ENCODE results near the gene MAD1L1.
"Not testable (repeated sequence)": the region's sequence is repeated elsewhere in the genome, so short reads cannot be mapped to it uniquely, and the experiment has no call there.

Gene MAD1L1

GRCh38 chr7:1888425-1888824, 344.3 kb downstream of the MAD1L1 start:
- DNase-seq = no peak

GRCh38 chr7:1887251-1887650, 345.5 kb downstream of the MAD1L1 start:
- no peak for DNase-seq

- no peak for DNase-seq
Observed at GRCh38 chr7:1886361-1887064, 346.2 kb downstream of the MAD1L1 start.

GRCh38 chr7:1885465-1886226, 347.1 kb downstream of the MAD1L1 start:
- no peak for DNase-seq

- DNase-seq = no peak
Observed at GRCh38 chr7:1884583-1885350, 348.0 kb downstream of the MAD1L1 start.

GRCh38 chr7:1883834-1884582, 348.7 kb downstream of the MAD1L1 start:
- DNase-seq = no peak

GRCh38 chr7:1883031-1883761, 349.5 kb downstream of the MAD1L1 start:
- no peak for DNase-seq

GRCh38 chr7:1882451-1882850, 350.3 kb downstream of the MAD1L1 start:
- DNase-seq = no peak

GRCh38 chr7:1881946-1882345, 350.8 kb downstream of the MAD1L1 start:
- no peak for DNase-seq

GRCh38 chr7:1876641-1877040, 356.1 kb downstream of the MAD1L1 start:
- DNase-seq = not testable (repeated sequence)

GRCh38 chr7:1875392-1876199, 357.1 kb downstream of the MAD1L1 start:
- DNase-seq = peak; percentile 12 to 17

GRCh38 chr7:1874590-1875391, 358.0 kb downstream of the MAD1L1 start:
- not testable (repeated sequence) for DNase-seq

GRCh38 chr7:1873857-1874589, 358.7 kb downstream of the MAD1L1 start:
- DNase-seq = no peak

- DNase-seq = no peak
Observed at GRCh38 chr7:1873421-1873820, 359.3 kb downstream of the MAD1L1 start.

- no peak for DNase-seq
Observed at GRCh38 chr7:1873070-1873405, 359.7 kb downstream of the MAD1L1 start.

- no peak for DNase-seq
Observed at GRCh38 chr7:1872191-1873069, 360.3 kb downstream of the MAD1L1 start.

- DNase-seq = no peak
Observed at GRCh38 chr7:1869452-1870130, 363.2 kb downstream of the MAD1L1 start.

- no peak for DNase-seq
Observed at GRCh38 chr7:1868516-1869165, 364.1 kb downstream of the MAD1L1 start.
